NCI-H2227 treated with DMSO at 0.1 percent for 48 hours (cell line): ENCODE results near the gene LMNTD2.

Experiments used
- DNase-seq: peaks from one replicate; lab custom pipeline; 2025; lab: John Stamatoyannopoulos, UW

The LMNTD2 gene

DNA sequence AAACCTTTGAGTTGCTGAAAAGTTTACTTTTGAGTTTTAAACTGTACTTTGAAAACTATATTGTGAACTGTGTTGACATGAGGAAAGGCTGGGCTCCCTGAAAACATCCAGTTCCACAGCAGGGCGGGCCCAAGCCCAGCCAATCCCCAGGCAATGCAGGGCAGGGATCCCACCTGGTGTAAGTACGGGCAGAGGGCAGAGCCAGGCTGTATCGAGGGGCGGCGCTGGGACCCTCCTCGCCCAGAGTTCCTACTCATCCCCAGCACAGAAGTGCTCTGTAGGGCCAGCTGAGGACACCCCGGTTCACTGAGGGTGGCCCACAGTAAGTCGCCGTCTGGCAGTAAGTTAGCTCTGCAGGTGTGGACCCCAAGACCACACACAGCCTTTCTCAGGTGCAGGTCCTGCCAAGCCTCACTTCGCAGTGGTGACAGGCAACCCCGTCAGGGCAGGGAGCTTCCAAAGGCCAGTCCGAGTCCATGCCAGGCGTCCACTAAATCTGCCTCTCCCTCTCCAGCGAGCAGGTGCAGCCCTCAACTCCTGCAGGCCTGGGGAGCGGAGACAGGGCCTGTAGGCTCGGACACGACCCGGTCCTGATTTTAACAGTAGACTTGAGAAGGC is 6.6 kb upstream of the LMNTD2 start:
- DNase-seq = no peak

DNA sequence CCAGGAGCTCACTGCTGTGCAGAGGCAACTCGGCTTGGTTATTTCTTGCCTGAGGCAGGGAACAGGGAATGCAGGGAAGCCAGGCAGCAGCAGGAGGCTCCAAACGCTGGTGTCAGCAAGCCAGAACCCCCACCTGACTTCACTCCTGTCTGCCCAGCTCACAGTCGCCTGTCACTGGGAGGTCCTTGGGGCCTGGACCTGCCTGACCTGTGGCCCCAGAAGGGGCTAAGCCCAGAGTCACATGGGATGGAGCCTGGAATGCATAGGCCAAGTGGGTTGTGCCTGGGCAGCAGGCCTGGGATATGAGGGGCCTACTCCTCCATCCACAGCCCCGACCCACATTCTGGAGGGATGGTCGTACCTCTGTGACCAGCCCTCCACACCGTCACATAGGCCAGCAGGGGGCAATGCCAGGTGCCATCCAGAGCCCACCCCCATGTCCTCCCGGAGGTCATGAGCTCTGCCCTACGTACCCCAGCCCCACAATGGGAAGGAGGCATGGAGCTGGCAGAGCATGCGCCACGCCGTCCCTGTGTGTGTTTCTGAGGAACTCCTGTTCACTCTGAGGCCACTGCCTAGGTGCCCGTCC is 5.5 kb upstream of the LMNTD2 start:
- DNase-seq = no peak

DNA sequence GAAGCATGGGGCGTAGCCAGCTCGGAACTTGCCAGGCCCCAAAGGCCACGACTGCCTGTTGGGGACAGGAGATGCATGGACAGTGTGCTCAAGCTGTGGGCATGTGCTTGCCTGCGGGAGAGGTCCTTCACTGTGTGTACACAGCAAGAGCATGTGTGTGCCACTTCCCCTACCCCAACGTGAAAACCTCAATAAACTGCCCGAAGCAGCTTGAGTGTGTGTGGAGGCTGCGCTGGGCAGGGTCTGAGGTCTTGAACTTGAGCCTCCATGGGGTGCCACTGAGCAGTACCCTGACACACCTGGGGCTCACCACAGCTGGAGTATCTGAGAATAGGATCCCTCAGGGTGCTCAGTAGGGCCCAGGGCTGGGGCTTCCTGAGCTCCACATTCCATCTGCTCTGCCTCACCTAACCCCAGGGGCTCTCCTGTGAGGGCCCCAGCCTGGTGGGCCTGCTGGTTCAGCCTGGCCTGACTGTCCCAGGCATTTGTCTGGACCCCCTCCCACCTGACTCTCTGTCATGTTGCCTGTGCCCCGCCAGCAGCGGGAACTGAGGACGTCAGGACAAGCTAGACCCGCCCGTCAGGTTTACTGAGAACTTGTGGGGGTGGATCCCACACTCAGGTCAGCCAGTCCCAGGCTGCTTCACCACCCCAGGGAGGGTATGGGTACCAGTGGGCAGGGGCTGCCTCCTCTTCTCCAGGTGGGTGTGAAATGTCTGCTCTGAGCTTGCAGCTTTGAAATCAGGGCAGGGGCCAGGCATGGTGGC is 3.5 kb upstream of the LMNTD2 start:
- DNase-seq = no peak

DNA sequence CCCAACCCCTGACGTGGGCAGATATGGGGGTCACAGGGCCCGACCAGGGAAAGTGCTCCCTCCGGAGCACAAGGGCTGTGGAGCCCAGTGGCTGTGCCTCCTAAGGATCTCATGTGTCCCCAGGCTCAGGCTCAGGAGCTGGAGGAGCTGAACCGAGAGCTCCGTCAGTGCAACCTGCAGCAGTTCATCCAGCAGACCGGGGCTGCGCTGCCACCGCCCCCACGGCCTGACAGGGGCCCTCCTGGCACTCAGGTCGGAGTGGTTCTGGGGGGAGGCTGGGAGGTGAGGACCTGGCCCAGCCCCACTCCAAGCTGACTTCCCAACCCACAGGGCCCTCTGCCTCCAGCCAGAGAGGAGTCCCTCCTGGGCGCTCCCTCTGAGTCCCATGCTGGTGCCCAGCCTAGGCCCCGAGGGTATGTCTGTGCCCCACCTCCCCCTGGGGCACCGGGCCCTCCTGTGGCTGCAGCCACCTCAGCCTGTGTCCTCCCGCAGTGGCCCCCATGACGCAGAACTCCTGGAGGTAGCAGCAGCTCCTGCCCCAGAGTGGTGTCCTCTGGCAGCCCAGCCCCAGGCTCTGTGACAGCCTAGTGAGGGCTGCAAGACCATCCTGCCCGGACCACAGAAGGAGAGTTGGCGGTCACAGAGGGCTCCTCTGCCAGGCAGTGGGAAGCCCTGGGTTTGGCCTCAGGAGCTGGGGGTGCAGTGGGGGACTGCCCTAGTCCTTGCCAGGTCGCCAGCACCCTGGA is 2.7 kb upstream of the LMNTD2 start:
- no peak for DNase-seq

DNA sequence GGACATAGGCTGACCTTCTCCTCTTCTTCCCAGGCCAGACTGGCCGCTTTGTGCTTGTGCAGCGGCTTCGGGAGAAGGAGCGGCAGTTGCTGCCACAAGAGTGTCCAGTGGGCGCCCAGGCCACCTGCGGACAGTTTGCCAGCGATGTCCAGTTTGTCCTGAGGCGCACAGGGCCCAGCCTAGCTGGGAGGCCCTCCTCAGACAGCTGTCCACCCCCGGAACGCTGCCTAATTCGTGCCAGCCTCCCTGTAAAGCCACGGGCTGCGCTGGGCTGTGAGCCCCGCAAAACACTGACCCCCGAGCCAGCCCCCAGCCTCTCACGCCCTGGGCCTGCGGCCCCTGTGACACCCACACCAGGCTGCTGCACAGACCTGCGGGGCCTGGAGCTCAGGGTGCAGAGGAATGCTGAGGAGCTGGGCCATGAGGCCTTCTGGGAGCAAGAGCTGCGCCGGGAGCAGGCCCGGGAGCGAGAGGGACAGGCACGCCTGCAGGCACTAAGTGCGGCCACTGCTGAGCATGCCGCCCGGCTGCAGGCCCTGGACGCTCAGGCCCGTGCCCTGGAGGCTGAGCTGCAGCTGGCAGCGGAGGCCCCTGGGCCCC is 1.6 kb upstream of the LMNTD2 start:
- DNase-seq = no peak

DNA sequence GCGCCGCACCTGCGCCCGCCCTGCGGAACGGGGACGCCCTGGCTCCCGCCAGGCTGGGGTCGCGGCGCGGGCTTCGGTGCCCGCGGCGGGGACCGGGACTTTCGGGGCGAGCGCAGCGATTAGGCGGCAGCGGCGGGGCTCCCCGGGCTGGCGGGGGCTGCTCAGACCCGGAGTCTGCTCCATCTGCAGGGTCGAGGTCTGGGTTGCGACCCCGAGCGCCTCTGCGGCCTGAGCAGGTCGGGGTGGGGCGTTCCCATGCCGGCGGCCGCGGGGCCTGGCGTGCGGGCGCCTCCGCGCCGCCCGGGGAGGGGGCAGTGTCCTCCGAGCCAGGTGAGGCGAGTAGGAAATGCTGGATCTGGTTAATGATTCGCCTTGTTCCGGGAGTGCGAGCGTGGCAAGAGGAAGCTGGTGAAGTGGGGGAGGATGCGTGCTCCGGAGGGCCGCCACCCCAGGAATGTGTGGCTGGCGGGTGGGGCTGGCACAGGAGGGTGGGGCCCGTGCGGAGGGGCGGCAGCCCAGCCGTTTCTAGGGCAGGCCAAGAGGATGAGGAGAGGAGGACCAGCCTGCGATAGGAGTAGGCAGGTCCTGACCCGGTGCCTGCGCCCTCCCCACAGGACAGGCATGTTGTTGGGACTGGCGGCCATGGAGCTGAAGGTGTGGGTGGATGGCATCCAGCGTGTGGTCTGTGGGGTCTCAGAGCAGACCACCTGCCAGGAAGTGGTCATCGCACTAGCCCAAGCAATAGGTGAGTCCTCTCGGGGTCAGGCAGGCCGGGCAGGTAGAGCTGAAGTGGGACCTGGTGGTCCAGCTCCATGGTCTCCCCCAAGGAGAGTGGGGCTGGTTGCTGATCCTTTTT is 838 bp upstream of the LMNTD2 start:
- DNase-seq = no peak

DNA sequence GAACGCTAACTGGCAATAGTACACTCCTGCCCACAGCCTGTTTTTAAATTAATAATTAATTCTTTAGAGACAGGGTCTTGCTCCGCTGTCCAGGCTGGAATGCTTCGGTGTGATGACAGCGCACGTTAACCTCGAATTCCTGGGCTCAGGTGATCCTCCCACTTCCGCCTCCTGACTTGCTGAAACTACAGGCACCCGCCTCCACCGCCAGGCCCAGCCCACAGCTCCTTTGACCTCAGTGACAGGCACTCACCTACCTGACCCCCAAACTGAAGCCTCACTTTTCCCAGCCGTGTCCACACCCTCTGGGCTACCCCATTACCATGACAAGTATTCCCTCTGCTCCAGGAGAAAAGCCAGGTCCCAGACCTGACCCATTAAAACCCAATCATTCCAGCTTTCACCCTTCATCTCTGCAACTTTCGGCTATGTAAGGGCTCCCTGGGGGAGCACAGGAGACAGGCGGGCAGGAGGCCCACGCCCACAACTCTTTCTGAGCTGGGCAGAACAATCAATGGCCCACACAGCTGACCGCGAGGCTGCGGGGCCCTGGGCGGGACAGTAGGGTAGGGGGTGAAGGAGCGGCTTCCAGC is 730 bp downstream of the LMNTD2 start:
- no peak for DNase-seq

DNA sequence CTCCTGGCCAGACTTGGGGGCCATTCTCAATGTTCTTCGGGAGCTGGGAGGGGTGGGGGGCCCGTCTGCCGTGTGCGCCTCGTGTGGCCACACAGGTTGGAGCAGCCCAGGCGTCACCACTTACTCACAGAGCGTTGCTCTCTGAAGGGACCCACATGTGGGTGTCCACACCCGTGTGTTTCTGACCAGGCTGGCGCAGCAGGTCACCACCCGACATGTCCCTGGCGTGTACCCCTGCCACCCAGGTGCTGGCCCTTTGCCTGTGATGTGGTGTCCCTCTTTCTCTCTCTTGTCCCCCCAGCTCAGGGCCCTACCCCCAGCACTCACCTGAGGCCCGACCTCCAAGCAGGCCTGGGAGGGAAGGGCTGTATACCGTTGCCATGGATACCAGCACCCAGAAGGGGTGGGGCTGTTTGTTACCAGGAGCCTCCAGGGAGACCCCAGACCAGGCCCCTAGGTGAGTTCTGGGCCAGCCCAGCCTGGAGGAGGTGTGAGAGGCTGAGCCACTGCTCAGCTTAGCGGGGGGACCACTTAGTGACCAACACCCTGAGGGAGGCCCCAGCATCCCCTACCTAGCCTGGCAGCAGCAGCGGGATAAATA is 1.4 kb downstream of the LMNTD2 start:
- no peak for DNase-seq

DNA sequence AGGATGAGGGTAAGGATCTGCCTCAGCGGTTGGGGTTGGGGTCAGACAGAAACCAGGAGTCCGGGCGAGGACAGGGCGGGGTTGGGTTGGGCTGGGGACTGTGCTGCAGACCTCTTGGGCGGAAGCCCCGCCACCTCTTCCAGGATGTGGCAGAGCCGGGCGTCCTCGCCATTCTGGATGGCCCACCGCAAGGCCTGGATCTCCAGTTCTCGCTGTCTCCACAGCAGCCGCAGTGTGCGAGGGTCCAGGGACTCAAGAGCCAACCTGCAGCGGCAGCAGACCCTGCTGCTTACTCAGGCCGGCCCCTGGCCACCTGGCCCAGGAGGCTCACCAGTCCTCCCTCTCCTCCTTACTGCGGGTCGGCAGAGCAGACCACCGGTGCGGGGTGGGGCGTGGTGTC is 2.0 kb downstream of the LMNTD2 start:
- no peak for DNase-seq

DNA sequence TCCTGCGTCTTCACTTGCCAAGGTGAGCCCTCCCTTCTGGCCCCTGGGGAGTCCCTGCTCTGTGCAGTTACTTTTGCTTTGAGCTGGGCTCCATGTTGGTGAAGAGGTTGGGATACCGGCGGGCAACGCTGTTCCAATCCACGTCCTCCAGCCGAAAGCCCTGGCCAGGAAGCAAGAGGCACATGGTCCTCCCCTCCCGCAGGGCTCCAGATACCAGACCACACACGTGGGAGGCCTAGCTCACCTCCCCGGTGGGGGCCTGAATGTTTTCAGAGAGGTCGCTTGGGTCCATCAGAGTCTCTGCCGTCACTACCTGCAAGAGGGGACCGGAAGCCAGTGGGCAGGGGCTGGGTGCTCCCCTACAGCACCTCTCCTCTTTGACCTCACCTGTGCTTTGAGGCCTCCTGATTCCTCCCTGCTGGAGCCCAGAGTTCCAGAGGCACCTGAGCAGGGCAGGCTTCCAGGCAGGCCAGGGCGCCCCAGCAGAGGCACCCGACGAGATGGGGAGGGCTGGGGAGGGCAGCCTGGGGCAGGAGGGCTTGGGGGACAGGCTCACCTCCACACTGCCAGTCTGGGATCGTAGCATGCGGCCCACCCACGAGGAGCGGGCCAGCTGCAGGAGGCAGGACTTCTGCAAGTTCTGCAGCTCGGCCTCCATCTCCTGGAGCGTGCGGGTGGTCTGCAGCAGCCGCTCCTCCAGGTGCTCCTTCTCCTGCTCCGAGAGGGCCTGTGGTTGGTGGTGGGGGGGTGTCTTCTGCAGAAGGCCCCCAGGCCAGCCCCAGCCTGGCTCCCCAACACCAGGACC is 3.0 kb downstream of the LMNTD2 start:
- DNase-seq = no peak

DNA sequence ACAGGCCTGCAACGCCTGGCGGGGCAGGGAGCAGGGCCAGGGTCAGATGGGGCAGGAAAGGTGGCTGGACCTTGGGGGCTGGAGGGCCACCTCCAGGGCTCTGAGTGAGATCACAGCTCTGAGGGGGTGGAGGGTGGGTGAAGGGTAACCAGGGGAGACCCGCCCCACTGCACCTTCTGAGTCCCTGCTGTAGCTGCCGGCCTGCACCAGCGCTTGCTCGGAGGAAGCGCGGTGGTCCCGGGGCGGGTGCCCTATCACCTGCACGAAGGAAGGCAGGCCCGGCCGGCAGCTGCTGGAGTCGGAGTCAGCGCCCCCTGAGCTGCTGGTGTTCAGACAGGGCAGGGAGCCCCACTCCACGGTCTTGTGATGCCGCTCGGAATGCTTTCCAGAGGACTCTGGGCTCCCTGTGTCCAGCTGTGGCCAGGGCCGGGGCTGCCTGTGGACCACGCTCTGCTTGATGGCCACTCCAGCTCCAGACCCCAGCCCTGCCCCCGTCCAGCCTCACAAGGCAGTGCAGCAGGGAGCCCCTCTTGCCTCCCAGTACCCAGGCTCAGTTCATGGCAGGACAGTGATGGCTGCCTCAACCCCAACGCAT is 3.8 kb downstream of the LMNTD2 start:
- no peak for DNase-seq

DNA sequence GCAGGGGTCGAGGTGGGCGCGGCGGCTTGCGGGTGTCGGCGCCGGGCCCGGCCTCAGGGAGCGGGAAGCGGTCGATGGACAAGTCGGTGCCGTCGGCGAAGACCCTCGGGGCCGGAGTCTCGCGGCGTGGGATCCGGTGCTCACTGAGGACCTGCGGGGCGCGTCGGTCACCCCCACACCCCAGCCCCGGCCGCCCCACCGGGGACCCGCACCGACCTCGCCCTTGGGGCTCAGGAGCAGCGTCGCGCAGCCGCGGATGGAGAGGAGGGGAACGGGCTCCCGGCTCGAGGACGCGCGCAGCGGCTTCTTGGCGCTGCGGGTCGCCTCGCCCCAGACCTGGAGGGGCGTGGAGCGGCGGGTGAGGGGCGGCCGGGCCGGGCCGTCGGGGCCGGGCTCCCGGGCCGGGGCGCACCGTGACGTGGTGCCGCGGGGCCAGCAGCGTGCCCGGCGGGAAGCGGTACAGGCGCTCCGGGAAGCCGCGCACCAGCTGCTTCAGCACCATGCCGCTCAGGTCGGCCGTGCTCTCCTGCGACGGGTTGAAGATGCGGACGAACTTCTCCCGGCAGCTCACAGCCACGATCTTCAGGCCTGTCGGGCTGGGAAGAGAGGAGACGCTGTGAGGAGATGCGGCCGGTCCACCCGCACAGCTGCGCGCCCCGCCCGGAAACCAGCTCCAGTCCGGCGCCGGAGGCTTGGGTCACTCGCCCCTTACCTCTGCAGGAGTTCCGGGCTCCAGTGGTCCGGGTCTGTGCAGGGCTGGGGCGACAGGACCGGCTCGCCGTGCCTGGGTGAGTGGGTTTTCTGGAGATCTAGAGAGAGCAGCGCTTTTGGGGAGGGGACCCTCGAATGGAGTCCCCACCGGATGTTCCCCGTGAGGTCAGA is 4.5 kb downstream of the LMNTD2 start:
- no peak for DNase-seq

DNA sequence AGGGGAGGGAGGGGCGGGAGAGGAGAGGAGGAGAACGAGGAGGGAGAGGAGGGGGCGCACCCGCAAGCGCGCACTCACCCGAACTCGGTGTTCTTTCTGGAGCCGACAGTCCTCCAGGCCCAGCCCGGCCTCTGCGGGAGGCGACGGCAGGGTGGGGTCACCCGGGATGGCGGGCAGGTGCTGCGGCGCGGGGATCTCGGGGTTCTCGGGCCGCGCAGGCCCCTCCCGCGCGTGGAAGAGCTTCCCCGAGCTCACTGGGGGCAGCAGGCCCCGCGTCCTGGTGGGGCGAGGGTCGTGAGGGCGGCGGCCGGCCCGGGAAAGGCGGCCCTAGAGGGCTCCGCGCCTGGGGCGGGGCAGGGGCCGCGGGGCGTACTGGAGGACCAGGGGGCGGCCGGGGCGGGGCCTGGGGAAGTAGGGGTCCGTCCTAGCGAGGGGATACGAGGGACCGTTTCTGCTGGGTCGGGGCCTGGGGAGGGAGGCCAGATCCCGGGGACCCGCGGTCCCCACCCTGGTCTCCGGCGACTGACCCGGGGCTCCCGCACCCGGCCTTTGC is 5.2 kb downstream of the LMNTD2 start:
- no peak for DNase-seq

DNA sequence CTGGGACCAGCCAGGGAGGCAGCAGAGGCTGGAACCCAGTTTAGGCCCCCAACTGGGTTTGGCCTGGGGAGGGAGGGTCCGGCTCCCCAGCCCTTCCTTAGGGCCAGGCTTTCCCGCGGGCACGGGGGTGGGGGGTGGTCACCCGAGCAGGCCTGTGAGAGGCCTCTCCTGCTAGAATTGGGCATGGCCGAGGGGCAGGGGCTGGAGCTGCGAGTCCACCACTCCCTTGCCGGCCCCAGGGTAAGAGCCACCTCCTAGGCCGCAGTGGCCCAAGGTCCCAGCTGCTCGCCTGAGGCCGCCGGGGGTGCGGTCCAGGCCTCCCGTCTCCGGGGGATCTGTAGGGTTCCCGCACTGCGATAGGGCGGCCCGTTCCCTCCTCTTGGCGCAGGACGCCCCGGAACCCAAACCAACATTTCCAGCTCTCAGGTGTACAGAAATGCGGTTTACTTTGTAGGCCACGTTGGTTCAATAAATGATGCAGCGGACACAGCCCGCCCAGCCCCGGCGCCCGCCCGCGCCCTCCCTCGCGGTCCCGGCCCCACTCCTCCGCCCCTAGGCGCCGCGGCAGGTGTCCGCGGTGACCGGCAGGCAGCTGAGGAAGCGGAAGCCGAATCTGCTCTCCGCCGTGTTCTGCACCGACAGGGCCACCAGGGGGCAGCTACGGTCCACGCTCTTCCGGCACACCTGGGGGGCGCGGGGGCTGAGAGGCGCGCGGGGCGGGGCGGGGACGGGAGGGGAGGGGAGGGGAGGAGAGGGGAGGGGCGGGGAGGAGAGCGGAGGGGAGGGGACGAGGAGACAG is 5.9 kb downstream of the LMNTD2 start:
- DNase-seq = peak; percentile 89

DNA sequence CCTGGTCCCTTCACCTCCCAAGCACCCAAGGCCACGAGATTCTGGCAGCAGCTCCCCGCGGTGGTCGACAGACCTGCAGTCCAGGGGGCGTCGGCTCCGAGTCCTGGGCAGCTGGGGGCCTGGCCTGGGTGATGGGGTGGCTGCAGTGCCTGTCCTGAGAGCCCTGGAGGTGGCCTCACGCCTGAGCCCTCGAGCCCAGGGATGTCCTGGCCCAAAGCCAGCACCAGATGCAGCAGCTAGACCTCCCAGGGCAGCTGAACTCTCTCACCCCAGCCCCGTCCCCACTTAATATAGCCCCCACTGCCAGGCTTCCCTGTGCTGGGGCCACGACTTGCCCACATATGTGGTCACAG is 6.6 kb downstream of the LMNTD2 start:
- DNase-seq = no peak

DNA sequence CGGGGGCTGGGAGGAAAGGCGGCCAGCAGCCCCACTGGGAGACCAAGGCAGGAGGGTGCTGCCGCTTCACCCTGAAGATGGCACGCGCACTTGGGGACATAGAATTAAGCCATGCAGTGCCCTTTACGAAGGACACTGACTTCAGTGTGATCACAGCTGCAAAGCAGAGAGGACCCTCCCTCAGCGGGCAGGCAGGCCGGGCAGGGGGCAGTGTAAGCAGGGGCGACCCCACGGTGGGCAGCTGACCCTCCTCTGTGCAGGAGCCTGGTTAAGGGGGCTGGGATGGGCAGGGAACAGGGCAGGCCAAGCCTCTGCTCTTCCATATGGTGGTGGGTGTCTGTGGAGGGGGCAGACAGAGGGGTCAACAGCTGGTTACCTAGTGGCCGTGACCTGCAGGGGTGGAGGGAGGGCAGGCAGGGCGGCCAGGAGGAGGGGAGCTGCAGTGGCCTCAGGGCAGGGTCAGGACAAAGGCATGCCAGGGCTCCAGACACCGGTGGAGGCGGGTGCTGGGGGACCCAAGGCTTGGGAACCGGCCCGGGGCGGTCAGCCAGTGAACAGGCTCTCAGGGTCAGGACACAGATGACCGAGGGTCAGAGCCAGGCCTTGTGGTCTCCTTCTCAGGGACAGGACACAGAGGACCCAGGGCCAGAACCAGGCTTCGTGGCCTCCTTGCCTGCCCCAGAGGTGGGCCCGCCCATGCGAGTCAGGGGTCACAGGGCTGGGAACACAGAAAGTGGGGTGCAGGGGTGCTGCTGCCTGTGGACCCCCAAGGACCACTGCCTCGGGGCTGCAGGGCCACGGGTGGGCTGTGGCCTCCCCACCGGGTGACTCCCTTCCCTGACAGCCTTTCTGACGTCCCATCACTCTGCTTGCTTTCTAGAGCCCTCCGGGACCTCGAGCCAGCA is 7.2 kb downstream of the LMNTD2 start:
- DNase-seq = no peak
